HG03066 (cell line): Measurements from ENCODE around the gene HOXB4.

Experiments used
- ATAC-seq: cut with Tn5 transposase; IDR thresholded peaks from one replicate; pipeline ENCODE4 v1.9.1; 2021; ENCODE audit warnings: low read depth; ENCODE audit not compliant: unreplicated experiment

The HOXB4 gene

GRCh38 chr17:48575066-48575582 is 3.0 kb downstream of the HOXB4 start:
- ATAC-seq = no peak

- no peak for ATAC-seq
Measured at GRCh38 chr17:48574505-48575065, 3.6 kb downstream of the HOXB4 start.

- ATAC-seq = no peak
Measured at GRCh38 chr17:48571826-48572417, 6.2 kb downstream of the HOXB4 start.

GRCh38 chr17:48571024-48571818 is 6.9 kb downstream of the HOXB4 start:
- ATAC-seq = no peak

- no peak for ATAC-seq
Measured at GRCh38 chr17:48570325-48571023, 7.7 kb downstream of the HOXB4 start.

GRCh38 chr17:48569674-48570324 is 8.4 kb downstream of the HOXB4 start:
- ATAC-seq = no peak

- no peak for ATAC-seq
Measured at GRCh38 chr17:48569240-48569582, 8.9 kb downstream of the HOXB4 start.

- no peak for ATAC-seq
Measured at GRCh38 chr17:48568499-48569239, 9.5 kb downstream of the HOXB4 start.

GRCh38 chr17:48567646-48568354 is 10.3 kb downstream of the HOXB4 start:
- ATAC-seq = no peak

GRCh38 chr17:48567209-48567608 is 10.9 kb downstream of the HOXB4 start:
- no peak for ATAC-seq

GRCh38 chr17:48566717-48567116 is 11.4 kb downstream of the HOXB4 start:
- ATAC-seq = no peak

GRCh38 chr17:48565925-48566710 is 12.0 kb downstream of the HOXB4 start:
- ATAC-seq = no peak

- no peak for ATAC-seq
Measured at GRCh38 chr17:48565022-48565554, 13.1 kb downstream of the HOXB4 start.

GRCh38 chr17:48564188-48565021 is 13.7 kb downstream of the HOXB4 start:
- no peak for ATAC-seq

GRCh38 chr17:48563867-48564187 is 14.3 kb downstream of the HOXB4 start:
- ATAC-seq = no peak

- no peak for ATAC-seq
Measured at GRCh38 chr17:48563385-48563838, 14.7 kb downstream of the HOXB4 start.

- no peak for ATAC-seq
Measured at GRCh38 chr17:48562934-48563333, 15.2 kb downstream of the HOXB4 start.
